ENCODE data around the gene ITGA7.

ITGA7 gene

GRCh38 chr12:55718015-55718414 lies 10.3 kb upstream of the ITGA7 start:
- DNase-seq, result no peak

- DNase-seq, result no peak
Measured at GRCh38 chr12:55717011-55718007, 9.6 kb upstream of the ITGA7 start.

GRCh38 chr12:55716582-55716957 lies 8.9 kb upstream of the ITGA7 start:
- no peak for DNase-seq

GRCh38 chr12:55715833-55716581 lies 8.3 kb upstream of the ITGA7 start, which contains the start of gene BLOC1S1:
Gene BLOC1S1 (plus strand): TSS chr12:55716046. CDS start chr12:55716052, 6 bp downstream.
- DNase-seq, result peak; percentile 92 to 95

GRCh38 chr12:55715169-55715764 lies 7.6 kb upstream of the ITGA7 start:
- DNase-seq, result no peak

GRCh38 chr12:55713721-55714120 lies 6.0 kb upstream of the ITGA7 start:
- no peak for DNase-seq

- DNase-seq, result no peak
Measured at GRCh38 chr12:55712700-55713415, 5.2 kb upstream of the ITGA7 start.

- DNase-seq, result no peak
Measured at GRCh38 chr12:55711786-55712553, 4.3 kb upstream of the ITGA7 start.

GRCh38 chr12:55708695-55709233 lies 1.1 kb upstream of the ITGA7 start:
- no peak for DNase-seq

GRCh38 chr12:55707219-55707671 lies 459 bp downstream of the ITGA7 start:
- no peak for DNase-seq

- no peak for DNase-seq
Measured at GRCh38 chr12:55706568-55707218, 1.0 kb downstream of the ITGA7 start.

- no peak for DNase-seq
Measured at GRCh38 chr12:55705782-55706402, 1.8 kb downstream of the ITGA7 start.

GRCh38 chr12:55704824-55705718 lies 2.6 kb downstream of the ITGA7 start:
- no peak for DNase-seq

GRCh38 chr12:55703901-55704761 lies 3.6 kb downstream of the ITGA7 start:
- DNase-seq, result no peak

- no peak for DNase-seq
Measured at GRCh38 chr12:55703288-55703687, 4.4 kb downstream of the ITGA7 start.

GRCh38 chr12:55702861-55703260 lies 4.8 kb downstream of the ITGA7 start:
- no peak for DNase-seq

GRCh38 chr12:55700255-55701018 lies 7.3 kb downstream of the ITGA7 start:
- no peak for DNase-seq

Measured in NCI-H187 (cell line).